Measurements from ENCODE around the gene KXD1.

DNA sequence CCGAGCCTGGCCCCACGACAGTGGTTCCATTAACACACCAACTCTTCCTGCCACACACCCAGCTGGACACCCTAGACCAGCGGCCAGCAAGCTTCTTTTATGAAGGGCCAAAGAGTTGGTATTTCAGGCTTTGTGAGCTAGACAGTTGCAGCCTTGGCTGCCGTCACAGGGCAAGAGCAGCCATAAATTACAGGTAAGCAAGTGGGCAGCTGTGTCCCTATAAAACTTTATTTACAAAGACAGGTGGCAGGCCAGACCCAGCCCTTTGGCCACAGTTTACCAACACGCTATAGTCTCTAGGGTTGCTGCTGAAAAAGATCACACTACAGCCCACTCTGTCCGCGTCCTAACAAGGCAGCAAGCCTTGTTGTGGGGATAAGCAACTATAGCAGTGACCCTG is 49.1 kb upstream of the KXD1 start:
- TF ChIP-seq, protein P1, sequence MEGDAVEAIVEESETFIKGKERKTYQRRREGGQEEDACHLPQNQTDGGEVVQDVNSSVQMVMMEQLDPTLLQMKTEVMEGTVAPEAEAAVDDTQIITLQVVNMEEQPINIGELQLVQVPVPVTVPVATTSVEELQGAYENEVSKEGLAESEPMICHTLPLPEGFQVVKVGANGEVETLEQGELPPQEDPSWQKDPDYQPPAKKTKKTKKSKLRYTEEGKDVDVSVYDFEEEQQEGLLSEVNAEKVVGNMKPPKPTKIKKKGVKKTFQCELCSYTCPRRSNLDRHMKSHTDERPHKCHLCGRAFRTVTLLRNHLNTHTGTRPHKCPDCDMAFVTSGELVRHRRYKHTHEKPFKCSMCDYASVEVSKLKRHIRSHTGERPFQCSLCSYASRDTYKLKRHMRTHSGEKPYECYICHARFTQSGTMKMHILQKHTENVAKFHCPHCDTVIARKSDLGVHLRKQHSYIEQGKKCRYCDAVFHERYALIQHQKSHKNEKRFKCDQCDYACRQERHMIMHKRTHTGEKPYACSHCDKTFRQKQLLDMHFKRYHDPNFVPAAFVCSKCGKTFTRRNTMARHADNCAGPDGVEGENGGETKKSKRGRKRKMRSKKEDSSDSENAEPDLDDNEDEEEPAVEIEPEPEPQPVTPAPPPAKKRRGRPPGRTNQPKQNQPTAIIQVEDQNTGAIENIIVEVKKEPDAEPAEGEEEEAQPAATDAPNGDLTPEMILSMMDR (IDR thresholded peaks at IDR 0.05), result no peak
- TF ChIP-seq POLR2A (IDR thresholded peaks at IDR 0.05), result no peak
